HTR-8/SVneo (cell line): ENCODE results near the gene CCDC183.
"Not testable (repeated sequence)": the region's sequence is repeated elsewhere in the genome, so short reads cannot be mapped to it uniquely, and the experiment has no call there.

Experiments used
- DNase-seq: peaks from one replicate; pipeline ENCODE4 v3.0.0; 2011; ENCODE audit warnings: low spot score, mixed read lengths; ENCODE audit not compliant: insufficient read length
- FAIRE-seq: peaks from 2 replicates; lab custom pipeline; 2011; peaks lifted over from hg19 to GRCh38; lab: Jason Lieb, UNC

Gene CCDC183

DNA sequence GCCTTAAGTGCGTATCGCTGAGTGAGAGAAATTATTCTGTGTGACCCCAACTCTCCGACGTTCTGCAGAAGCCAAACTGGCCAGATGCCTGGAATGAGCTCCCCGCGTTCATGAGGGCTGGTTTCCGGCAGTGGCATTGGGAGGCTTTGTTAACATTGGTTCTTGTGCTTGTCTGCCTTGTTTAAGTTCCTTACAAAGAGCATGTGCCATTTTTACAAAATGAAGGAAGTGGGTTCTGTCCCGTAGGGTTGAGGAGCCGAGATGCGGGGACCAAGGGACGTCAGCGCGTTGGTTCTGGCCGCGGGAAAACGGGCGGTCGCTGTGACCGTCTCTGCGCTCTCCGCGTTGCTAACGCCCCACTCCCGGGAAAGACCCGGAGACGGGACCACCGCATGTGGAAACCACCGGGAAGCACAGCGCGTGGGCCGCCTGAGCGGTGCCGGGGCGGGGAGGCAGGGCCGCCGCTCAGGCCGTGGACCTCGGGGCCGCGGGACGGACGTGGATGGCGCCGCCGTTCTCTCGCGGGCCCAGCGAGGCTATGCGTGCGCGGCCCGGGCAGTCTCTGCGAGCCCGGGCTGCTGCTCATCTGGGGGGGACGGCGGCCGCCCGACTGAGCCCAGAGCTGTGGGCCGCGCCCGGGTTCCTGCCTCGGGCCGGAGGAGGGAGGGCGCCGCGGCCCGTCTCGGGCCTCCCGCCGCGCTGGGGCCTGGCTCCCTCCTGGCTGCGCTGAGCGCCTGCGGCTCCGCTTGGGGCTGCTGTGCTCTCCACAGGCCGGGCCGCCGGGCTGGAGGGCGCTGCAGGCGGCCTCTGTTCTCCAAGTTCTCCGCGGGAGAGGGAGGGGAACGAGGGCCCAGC, 25.1 kb downstream of the CCDC183 start:
- DNase-seq (no peak), FAIRE-seq (no peak)

DNA sequence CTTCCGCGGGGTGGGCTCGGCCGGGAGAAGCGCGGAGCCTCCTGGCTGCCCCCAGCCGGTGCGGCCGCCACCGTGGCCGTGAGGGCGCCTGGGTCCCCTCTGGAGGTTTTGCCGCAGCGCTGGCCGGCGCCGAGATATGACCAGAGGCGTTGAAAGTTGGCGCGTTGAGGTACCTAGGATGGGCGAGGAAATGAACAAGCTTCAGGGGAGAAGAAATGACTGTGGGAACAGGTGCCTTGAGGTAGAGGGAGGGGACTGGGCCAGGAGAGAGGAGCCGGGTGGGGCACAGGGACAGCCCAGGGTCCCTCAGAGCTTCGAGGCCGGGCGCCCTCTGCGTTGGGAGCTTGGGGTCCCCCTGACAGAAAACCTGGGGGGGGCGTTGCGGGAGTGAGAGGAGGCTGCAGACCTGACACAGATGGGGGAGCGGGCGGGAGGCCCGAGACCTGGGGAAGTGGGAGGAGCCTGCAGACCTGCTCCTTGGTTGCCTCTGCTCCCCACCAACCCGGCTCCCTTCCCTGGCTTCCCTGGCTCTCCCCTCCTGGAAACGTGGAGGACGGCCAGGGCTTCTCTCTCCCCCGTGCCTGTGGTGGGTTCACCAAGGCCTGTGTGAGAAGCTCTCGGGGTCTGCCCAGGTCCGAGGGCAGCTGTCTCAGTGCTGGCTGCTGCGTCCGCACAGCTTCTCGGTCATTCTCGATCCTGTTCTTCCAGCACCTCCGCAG, 25.8 kb downstream of the CCDC183 start:
- FAIRE-seq = no peak
- DNase-seq = no peak

DNA sequence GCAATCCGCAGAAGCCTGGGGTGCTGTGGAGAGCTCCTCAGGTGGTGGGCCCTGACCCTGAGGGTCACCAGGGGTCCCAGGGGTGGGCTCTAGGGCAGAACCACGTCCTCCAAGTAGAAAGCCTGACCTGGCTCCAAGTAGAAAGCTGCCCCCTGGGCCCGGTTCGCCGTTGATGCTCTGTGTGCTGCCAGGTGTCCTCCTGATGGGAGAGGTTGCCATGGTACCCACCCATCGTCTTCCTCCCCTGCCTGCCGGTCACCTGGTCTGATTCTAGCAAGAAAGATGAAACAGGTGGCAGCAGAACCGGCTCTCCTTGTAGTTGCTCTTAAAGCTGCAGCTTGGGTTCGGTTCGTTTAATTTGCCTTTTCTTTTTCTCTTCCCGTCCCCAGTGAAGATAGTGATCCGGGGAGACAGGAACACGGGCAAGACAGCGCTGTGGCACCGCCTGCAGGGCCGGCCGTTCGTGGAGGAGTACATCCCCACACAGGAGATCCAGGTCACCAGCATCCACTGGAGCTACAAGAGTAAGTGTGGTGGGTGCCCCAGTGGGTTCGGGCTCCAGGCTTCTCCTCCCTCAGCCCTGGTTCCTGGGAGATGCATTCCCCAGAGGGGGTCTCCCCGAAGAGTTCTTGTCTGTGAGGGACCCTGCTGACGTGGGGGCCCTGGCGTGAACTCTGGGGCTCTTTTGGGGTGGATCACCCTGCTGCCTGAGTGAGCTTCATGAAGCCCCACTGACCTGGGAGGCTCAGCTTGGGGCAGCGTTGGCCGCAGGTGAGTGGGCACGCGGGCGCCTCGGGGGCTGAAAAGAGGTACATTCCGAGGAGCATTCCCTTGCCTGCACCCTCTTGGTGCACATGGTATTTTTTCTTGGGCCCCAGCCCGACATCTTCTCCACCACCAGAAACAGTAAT, 27.3 kb downstream of the CCDC183 start:
- FAIRE-seq (no peak), DNase-seq (no peak)

DNA sequence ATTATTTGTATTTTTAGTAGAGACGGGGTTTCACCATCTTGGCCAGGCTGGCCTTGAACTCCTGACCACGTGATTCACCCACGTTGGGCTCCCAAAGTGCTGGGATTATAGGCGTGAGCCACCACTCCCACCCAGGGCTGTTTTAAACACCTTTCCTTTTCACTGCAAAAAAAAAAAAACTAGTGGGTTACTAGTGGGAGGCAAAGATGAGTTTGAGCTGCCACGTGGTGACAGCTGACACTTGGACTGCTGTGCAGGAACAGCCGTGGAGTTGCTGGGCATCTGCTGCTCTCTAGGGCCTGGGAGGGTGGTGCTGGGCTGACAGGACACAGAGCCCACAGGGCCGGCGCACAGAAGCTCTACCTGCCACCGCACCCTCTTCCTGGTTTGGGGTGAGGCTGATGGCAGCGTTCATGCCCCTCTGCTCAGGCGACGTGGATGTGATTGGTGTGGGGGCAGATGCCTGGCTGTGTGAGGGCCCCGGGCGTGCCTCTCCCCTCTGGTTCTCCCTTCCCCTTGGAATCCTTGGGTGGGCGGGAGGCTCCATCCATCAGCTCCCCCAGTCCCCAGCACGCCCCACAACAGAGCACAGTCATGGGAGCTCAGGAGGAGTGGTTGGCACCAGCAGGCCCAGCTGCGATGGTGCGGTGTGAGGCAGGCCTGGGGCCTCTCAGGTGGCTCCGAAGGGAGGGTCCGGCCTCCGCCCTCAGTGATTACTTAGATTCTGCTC, 28.5 kb downstream of the CCDC183 start:
- FAIRE-seq (no peak), DNase-seq (no peak)

DNA sequence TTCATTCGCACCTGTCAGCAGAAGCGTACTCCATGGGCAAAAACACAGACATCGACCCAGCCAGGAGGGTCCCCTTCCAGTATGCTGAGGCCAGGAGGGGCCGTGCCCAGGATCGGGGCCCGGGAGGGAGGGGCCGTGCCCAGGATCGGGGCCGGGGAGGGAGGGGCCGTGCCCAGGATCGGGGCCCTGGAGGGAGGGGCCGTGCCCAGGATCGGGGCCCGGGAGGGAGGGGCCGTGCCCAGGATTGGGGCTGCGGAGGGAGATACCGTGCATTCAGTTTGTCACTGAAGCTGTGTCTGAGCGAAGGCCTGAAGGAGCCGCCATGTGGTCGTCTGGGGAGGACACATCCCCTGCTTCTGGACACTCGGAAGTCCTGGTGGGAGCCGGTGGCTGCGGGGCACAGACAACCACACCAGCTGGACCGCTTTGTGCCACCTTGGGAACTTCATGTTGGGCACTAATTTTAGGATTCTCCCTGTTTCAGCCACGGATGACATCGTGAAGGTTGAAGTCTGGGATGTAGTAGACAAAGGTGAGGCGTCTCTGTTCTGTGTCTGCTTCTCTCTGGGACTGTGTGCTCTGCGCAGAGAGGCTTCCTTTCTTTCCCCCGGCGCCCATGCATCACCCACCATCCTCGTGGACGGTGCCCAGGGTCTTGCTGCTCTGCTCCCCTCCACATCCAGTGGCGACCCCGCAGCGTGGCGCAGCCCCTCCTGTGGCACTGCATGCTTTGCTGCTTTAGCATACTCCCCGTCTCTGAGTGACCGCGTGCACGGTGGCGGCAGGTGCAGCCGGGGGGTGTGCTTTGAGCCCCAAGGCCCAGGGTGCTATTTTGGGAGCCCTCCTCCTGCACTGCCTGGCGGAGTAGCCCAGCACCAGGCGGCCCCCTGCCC, 29.4 kb downstream of the CCDC183 start:
- DNase-seq = no peak
- no peak for FAIRE-seq

DNA sequence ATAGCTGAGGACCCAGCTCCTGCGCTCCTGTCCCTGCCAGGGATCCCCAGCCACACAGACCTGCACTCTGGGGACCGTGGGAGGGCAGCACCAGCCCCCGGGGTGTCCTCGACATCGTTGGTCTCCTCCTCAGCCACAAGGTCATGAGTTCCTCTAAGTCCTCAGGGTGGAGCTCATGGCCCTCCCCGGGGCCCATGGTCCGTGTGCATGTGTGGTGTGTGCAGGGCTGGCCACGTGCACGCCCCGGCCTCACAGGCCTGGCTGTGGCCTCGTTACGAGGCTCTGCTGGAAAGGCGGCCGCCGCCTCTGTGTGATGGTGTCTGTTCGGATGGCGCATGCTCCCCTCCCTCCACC, 30.0 kb downstream of the CCDC183 start:
- no peak for FAIRE-seq
- DNase-seq = no peak

DNA sequence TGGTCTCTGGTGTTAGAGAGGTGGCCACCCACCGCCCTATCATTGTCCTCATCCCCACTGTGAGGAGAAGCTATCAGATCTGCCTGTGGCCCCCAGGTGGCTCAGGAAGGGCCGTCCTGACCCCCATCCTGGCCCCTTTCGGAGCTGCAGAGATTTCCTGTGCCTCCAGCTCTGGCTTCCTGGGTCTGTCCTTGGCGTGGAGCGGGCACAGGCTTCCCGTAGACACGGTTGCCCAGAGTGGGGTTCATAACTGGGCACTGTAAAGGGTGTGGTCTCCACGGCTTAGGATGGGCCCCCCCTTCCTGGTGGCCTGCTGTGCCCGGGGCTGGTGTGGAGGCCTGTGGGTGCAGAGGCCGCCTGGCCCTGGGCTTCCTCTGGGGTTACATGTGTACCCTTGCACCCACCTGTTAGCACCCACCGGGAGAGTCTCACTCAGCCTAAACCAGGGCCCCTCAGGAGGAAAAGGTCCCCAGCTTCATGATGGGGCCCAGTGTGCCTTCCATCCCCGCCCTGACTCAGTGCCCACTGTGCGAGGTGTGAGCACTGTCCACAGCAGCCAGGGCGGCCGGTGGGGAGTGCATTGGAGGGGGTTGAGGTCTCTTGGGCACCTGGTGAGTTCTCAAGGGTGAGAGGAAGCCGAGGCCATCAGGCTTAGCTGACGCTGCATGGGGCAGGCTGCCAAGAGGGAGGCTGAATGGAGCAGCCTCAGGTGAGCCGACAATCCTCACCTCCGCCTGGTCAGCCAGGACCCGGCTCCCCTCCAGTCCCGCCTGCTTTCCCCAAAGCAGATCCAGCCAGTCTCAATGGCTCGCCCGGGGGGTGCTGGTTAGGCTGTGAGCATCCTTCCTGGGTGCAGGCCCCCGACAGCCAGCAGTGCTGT, 30.8 kb downstream of the CCDC183 start:
- DNase-seq (no peak), FAIRE-seq (no peak)

DNA sequence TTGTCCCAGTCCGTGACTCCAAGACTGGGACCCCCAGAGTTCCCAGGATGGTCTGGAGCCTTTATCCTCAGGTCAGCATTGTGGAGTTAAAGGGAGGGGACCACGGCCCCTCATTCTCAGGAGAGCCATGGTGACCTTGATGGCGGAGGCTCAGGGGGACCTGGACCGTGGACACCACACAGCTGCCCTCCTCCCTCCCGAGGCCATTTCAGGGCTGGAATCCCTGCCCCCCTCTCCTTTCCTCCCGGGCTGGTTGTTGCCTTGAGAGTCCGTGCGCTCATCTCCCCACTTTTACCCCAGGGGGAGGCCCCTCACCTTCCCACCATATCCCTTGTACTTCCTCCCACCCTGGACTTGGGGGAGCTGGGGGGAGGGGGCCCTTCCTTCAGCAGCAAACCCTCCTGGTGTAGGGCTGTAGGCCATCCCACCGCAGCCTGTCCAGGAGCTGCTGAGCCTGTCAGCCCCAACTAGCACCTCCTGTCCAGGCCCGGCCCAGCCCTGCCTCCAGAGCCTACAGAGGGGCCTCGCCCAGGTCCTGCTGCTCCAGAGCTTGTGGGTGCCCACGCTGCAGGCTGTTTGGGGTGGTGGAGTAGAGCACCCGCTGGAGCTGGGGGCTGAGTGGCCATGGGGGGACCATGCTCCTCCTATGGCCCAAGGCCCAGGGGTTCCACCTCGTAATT, 31.8 kb downstream of the CCDC183 start:
- DNase-seq = no peak
- FAIRE-seq = no peak

DNA sequence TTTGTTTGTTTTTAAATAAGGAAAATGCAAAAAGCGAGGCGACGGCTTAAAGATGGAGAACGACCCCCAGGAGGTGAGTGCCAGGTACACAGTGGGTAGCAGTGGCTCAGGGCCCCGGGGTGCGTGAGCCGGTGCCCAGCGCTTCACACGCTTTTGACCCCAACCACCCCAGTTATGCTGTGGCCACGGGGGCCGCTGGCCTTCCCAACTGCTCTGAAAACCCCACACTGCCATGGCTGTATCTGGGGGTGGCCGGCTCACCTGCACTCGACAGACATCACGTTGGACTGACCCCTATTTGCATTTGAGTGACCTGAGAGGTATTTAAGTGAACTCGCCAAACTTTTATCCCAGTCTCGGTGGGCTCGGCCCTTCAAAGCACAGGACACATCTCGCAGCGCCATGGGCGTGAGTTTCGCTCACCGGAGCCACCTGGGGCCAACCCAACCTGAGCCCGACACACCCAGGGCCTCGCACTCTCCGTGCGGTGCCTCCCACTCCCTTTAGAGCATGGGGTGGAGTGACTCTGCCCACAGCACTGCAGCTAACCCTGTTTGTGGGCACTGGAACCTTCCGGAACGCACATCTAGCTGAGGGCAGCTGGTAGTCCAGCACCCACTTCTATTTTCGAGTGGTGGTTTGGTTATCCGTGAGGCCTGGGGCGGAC, 32.5 kb downstream of the CCDC183 start:
- DNase-seq = no peak
- no peak for FAIRE-seq

DNA sequence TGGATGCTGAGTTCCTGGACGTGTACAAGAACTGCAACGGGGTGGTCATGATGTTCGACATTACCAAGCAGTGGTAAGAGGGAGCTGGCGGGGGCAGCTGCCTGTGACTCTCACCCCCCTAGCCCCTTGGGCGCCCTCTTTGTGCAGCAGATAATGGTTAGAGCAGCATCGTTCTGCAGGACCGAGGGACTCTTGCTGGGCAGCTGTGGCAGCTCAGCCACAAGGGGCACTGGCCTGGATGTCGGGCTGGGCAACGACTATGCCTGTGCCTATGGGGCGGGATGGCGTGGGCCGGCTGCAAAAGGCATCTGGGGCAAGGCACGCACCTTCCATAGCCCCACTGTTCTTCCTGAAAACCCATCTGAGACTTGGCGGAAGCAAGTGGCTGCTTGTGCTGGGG, 33.3 kb downstream of the CCDC183 start:
- DNase-seq = no peak
- no peak for FAIRE-seq

DNA sequence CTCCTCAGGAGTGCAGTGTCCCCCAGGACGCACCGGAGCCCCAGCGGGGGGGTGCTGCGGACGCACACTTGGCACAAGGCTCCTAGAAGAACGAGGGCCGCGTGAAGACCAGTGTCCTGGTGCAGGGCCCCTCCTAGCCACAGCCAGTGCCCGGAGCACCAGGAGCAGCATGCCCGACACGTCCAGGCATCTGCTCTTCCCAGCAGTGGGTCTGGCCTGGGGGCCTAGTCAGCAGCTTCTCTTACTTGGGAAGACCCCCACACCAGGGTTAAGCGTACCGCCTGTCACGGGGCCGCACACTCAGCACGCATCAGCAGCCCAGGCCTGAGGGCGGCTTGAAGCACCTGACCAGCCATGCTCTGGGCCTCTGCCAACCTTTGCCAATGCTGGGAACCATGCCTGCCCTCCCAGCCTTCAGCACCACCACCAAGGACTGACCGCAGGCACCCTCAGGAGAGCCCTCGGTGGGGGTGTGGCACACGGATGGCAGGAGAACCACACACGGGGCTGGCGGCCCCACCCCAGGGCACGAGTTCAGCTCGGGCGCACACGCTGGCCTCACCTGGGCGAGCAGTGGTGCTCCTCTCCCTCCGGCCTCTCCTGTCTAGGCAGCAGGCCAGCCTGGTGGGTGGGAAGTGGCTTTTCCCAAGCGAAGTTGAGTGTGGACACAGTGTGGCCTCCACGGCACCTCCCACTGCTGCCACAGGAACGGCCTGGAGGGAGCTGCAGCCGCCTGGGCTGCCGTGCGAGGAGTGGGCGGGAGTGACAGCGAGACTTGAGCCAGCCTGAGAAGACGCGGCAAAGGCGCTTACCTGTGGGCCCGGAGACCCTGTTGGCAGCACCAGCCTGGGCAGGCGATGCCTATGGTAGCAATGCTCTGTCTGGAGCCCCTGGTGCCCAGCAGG, 34.1 kb downstream of the CCDC183 start:
- FAIRE-seq = no peak
- no peak for DNase-seq

DNA sequence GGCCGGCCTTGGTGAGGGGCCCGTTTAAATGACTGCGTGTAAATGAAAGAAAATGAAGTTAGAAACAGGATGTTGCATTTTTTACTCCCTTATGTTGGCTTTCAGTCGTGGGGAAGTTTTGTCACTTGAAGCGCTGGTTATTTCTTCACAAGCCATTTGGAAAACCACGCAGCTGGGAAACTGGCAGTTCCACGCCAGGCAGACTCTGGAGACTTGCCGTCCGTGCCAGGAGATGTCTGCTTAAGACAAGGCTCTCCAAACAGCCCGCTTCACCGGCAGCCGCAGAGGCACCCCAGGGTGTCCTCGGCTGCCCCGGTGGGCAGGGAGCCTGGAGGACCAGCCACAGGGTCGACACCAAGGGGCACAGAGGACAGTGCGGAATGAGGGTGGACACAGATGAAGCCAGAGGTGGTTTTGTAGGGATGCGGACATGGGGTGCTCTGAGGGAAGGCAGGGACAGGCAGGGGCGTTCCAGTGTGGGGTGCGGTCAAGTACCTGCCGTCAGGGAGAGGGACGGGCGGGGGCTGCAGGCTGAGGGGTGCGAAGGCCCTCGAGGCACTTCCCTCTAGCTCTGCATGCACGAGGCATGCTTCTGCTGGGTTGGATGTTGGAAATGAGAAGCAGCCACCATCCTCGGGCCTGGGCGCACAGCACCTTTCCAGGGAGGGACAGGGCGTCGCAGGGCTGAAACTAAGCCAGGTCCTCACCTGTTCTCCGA, 35.0 kb downstream of the CCDC183 start:
- DNase-seq (no peak), FAIRE-seq (no peak)

DNA sequence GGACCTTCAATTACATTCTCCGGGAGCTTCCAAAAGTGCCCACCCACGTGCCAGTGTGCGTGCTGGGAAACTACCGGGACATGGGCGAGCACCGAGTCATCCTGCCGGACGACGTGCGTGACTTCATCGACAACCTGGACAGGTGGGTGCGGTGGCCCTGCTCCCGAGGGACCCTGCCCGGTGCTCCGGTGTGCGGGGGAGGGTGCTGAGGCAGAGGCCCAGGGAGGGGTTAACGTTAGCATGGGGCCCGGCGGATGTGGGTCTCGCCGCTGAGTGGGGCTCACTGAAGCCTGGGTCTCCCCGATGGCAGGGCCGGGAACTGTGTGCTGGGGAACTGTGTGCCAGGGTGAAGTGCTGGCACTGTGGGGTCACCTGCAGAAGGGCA, 35.6 kb downstream of the CCDC183 start:
- no peak for DNase-seq

DNA sequence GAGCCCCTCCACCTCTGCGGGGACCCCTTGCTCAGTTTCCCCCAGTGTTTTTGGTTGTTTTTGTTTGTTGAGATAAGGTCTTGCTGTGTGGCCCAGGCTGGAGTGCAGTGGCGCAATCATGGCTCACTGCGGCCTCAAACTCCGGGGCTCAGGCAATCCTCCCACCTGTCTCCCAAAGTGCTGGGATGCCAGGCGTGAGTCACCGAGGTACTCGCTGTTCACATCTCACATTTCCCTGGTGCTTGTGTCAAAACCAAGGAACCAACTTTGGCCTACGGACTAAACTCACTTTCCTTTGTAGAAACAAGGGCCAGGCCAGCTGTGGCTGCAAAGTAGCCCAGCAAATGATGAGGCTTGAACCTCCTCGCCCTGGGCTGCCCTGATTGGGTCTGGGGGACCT, 36.4 kb downstream of the CCDC183 start:
- no peak for DNase-seq
- no peak for FAIRE-seq

More for the DNA sequence above, 35.6 kb downstream of the CCDC183 start:
- FAIRE-seq = no peak

DNA sequence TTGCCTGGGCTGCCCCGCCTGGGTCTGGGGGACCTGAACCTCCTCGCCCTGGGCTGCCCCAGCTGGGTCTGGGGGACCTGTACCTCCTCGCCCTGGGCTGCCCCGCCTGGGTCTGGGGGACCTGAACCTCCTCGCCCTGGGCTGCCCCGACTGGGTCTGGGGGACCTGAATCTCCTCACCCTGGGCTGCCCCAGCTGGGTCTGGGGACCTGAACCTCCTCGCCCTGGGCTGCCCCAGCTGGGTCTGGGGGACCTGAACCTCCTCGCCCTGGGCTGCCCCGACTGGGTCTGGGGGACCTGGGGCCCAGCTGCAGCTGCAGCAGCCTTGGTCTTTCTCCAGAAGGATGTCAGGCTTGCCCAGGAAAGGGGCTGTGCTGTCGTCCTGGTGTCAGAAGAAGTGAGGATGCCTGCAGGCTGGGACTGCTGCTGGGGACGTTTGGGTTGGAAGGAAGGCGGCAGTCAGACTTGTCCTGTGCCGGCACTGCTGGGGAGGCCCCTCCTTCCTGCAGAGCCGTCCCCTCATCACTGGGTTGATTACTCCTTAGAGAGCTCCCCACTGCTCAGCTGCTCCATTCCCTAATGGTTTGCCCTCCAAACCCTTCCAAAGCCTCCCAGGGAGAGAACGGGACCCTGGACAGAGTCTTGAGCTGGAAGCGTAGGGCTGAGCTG, 37.4 kb downstream of the CCDC183 start:
- FAIRE-seq, DNase-seq: not testable (repeated sequence)
